Neural progenitor cell (in vitro differentiated cells): ENCODE measurements around the gene TBCD. TPM values are rescaled to one million over a fixed set of nuclear protein-coding genes. Genes with fewer than 3 reads are reported as not detected.
A peak's percentile ranks its signal among the peaks of the same experiment; 100 is the strongest.

Experiments
- DNase-seq: peaks from one replicate; pipeline ENCODE4 v3.0.0-alpha.2; 2016; ENCODE audit warnings: low spot score
- H2AFZ ChIP-seq: fragments of 200-600 bp; sonication (generic); replicated peaks from 2 replicates; pipeline ENCODE4 v1.6.1; 2016; ENCODE audit warnings: antibody characterized with exemption
- H3F3A ChIP-seq: fragments of 200-600 bp; sonication (generic); 2 replicates; pipeline ENCODE4 v1.6.1; 2016; ENCODE audit warnings: antibody characterized with exemption, low read depth
- H3K27ac ChIP-seq: fragments of 200-600 bp; sonication (generic); 2 replicates; pipeline ENCODE4 v1.5.1; 2016; ENCODE audit warnings: mild to moderate bottlenecking
- H3K27me3 ChIP-seq: fragments of 200-600 bp; sonication (generic); 2 replicates; pipeline ENCODE4 v1.6.1; 2016; ENCODE audit warnings: mild to moderate bottlenecking, moderate library complexity
- H3K36me3 ChIP-seq: fragments of 200-600 bp; sonication (generic); 2 replicates; pipeline ENCODE4 v1.5.1; 2016
- H3K4me1 ChIP-seq: fragments of 200-600 bp; sonication (generic); 2 replicates; pipeline ENCODE4 v1.6.1; 2016; ENCODE audit warnings: mixed run types
- H3K4me2 ChIP-seq: fragments of 200-600 bp; sonication (generic); 2 replicates; pipeline ENCODE4 v1.6.1; 2016
- H3K4me3 ChIP-seq: fragments of 200-600 bp; sonication (generic); 2 replicates; pipeline ENCODE4 v1.5.1; 2016
- H3K79me2 ChIP-seq: fragments of 200-600 bp; sonication (generic); 2 replicates; pipeline ENCODE4 v1.6.1; 2016; ENCODE audit warnings: low read depth
- H3K9ac ChIP-seq: fragments of 200-600 bp; sonication (generic); 2 replicates; pipeline ENCODE4 v1.6.1; 2016
- H3K9me3 ChIP-seq: fragments of 200-600 bp; sonication (generic); 2 replicates; pipeline ENCODE4 v1.5.1; 2016; ENCODE audit warnings: low read depth
- H4K20me1 ChIP-seq: fragments of 200-600 bp; sonication (generic); 2 replicates; pipeline ENCODE4 v1.6.1; 2016; ENCODE audit warnings: low read depth
- H3K27ac Mint-ChIP-seq: 3 replicates; pipeline ENCODE4 v1.8.0; 2021; ENCODE audit warnings: mixed read lengths
- H3K27me3 Mint-ChIP-seq: 2 replicates; pipeline ENCODE4 v1.8.0; 2022; ENCODE audit warnings: low read depth, mild to moderate bottlenecking, inconsistent platforms, moderate library complexity, mixed read lengths; ENCODE audit not compliant: insufficient read depth
- H3K36me3 Mint-ChIP-seq: 3 replicates; pipeline ENCODE4 v1.8.0; 2021; ENCODE audit warnings: mixed read lengths
- H3K4me1 Mint-ChIP-seq: 3 replicates; pipeline ENCODE4 v1.8.0; 2021; ENCODE audit warnings: mixed read lengths
- H3K4me3 Mint-ChIP-seq: 3 replicates; pipeline ENCODE4 v1.8.0; 2021; ENCODE audit warnings: mild to moderate bottlenecking, moderate library complexity, mixed read lengths
- H3K9me3 Mint-ChIP-seq: 3 replicates; pipeline ENCODE4 v1.8.0; 2020; ENCODE audit warnings: mixed read lengths
- CTCF ChIP-seq: fragments of 200-600 bp; sonication (generic); IDR thresholded peaks from 2 replicates; pipeline ENCODE4 v1.5.1; 2017; ENCODE audit warnings: antibody characterized with exemption, mild to moderate bottlenecking
- EZH2 ChIP-seq: fragments of 200-600 bp; sonication (generic); IDR thresholded peaks from 2 replicates; pipeline ENCODE4 v1.6.1; 2017; ENCODE audit warnings: antibody characterized with exemption, mild to moderate bottlenecking, moderate library complexity
- EZH2phosphoT487 ChIP-seq: fragments of 200-600 bp; sonication (generic); IDR thresholded peaks from 2 replicates; pipeline ENCODE4 v1.6.1; 2017; ENCODE audit warnings: antibody characterized with exemption
- total RNA-seq: library from RNA; depleted of rRNA; stranded (reverse); fragments of >200 nt; gene quantifications from 2 replicates; pipeline ENCODE4 v1.2.3, GENCODE V29; 2015; ENCODE audit warnings: low replicate concordance

Gene TBCD
- total RNA-seq, 1 donor from 2014 or later: 76.4 TPM

GRCh38 chr17:82791532-82791931, 39.7 kb downstream of the TBCD start:
- peaks cover 8% of the 10 kb centered on the region for H3K36me3 Mint-ChIP-seq
- H3K9me3 Mint-ChIP-seq: no peaks in the 10 kb centered on the region
- DNase-seq: no peak
- H2AFZ ChIP-seq: no peak overlapping the region
- no peak overlapping the region for H3K4me3 ChIP-seq
- TF ChIP-seq EZH2 (no peak), CTCF (no peak), EZH2phosphoT487 (no peak)
- no peaks in the 10 kb centered on the region for H3K36me3 ChIP-seq
- no peak overlapping the region for H3K4me3 Mint-ChIP-seq
- no peak overlapping the region for H3K27ac Mint-ChIP-seq
- H3K79me2 ChIP-seq: peaks cover 23% of the 10 kb centered on the region
- peaks cover 28% of the 10 kb centered on the region for H3K4me1 Mint-ChIP-seq
- no peaks in the 10 kb centered on the region for H3F3A ChIP-seq
- no peaks in the 10 kb centered on the region for H3K27me3 ChIP-seq
- no peak overlapping the region for H3K27ac ChIP-seq
- H3K27me3 Mint-ChIP-seq: no peaks in the 10 kb centered on the region
- no peak overlapping the region for H3K4me2 ChIP-seq
- H3K9ac ChIP-seq: no peak overlapping the region
- H4K20me1 ChIP-seq: peaks cover 24% of the 10 kb centered on the region
- H3K9me3 ChIP-seq: no peaks in the 10 kb centered on the region
- H3K4me1 ChIP-seq: no peaks in the 10 kb centered on the region

GRCh38 chr17:82793974-82794630, 42.2 kb downstream of the TBCD start:
- peaks cover 13% of the 10 kb centered on the region for H3K36me3 Mint-ChIP-seq
- H3K9ac ChIP-seq: no peak overlapping the region
- no peak overlapping the region for H2AFZ ChIP-seq
- no peaks in the 10 kb centered on the region for H3K27me3 ChIP-seq
- TF ChIP-seq CTCF (no peak), EZH2 (no peak), EZH2phosphoT487 (no peak)
- no peaks in the 10 kb centered on the region for H3F3A ChIP-seq
- H3K4me2 ChIP-seq: no peak overlapping the region
- H3K36me3 ChIP-seq: no peaks in the 10 kb centered on the region
- H3K27me3 Mint-ChIP-seq: no peaks in the 10 kb centered on the region
- H3K4me3 Mint-ChIP-seq: no peak overlapping the region
- no peak overlapping the region for H3K27ac Mint-ChIP-seq
- H3K9me3 ChIP-seq: no peaks in the 10 kb centered on the region
- peaks cover 25% of the 10 kb centered on the region for H3K4me1 Mint-ChIP-seq
- H3K79me2 ChIP-seq: peaks cover 32% of the 10 kb centered on the region
- H3K4me1 ChIP-seq: no peaks in the 10 kb centered on the region
- no peaks in the 10 kb centered on the region for H3K9me3 Mint-ChIP-seq
- H3K27ac ChIP-seq: peak overlapping the region; percentile 67
- H3K4me3 ChIP-seq: no peak overlapping the region
- DNase-seq: no peak
- peaks cover 18% of the 10 kb centered on the region for H4K20me1 ChIP-seq

GRCh38 chr17:82794781-82795482, 43.1 kb downstream of the TBCD start:
- Histone ChIP-seq H3F3A (no peaks in the 10 kb centered on the region), H3K79me2 (peaks cover 32% of the 10 kb centered on the region), H4K20me1 (peaks cover 18% of the 10 kb centered on the region), H3K27ac (no peak overlapping the region), H3K4me3 (no peak overlapping the region), H2AFZ (no peak overlapping the region), H3K4me2 (no peak overlapping the region), H3K9me3 (no peaks in the 10 kb centered on the region), H3K4me1 (no peaks in the 10 kb centered on the region), H3K36me3 (no peaks in the 10 kb centered on the region), H3K9ac (no peak overlapping the region), H3K27me3 (no peaks in the 10 kb centered on the region)
- Mint-ChIP-seq H3K36me3 (peaks cover 14% of the 10 kb centered on the region), H3K9me3 (peaks cover 2% of the 10 kb centered on the region), H3K4me3 (no peak overlapping the region), H3K4me1 (peaks cover 19% of the 10 kb centered on the region), H3K27me3 (no peaks in the 10 kb centered on the region), H3K27ac (peak overlapping the region; percentile 58)
- DNase-seq: no peak
- no peak for TF ChIP-seq EZH2phosphoT487
- no peak for TF ChIP-seq CTCF
- TF ChIP-seq EZH2: no peak
